GM12874 (cell line): ENCODE measurements around the gene TMEM198.

Experiments used
- TF ChIP-seq, protein P1 (sequence below): IDR thresholded peaks from 2 replicates; pipeline ENCODE4 v1.5.1; 2011; ENCODE audit warnings: low read depth, mild to moderate bottlenecking, control low read depth, low read length, moderate library complexity; ENCODE audit not compliant: insufficient read depth

Gene TMEM198

DNA sequence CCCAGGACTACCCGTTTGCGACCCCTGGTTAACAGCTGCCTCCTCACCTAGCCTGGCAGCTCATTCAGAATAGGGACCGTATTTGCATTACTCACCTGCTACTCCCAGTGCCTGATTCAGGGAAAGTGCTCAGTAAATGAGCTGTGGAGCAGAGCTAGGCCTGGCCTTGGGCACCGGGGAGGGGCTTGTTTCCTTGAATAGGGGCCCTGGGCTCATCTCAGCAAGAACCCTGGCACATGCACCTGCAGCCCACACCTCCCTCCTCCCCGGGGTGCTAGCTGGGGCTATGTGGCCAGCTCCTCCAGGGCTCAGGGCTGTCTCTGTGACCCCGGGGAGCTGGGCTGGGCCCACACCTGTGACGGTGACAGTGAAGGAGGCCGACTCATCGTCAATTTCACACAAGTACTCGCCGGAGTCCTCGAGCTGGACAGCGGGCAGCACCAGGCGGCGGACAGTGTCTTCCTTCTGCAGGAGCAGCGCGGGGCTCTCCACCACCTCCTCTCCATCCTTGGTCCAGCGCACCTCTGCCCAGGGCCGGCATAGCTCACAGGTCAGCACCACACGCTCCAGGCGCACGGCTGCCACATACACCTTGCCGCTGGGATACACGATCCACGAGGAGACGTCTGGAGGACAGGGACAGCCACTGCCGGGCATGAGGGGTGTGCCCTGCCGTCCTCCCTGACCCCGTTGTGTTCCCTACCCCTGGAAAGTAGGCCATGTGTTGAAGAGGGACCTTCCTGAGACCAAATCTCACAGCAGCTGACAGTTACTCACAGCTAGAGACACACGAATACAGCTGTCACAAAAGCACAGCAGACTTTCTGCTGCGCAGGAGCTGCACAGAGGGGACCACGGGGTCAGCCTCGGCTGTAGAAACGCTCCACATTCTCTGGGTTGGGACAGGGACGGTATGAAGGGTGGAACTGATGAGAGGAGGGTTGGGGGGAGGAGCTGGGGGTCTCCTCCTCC is 18.5 kb downstream of the TMEM198 start:
- TF ChIP-seq, protein P1, sequence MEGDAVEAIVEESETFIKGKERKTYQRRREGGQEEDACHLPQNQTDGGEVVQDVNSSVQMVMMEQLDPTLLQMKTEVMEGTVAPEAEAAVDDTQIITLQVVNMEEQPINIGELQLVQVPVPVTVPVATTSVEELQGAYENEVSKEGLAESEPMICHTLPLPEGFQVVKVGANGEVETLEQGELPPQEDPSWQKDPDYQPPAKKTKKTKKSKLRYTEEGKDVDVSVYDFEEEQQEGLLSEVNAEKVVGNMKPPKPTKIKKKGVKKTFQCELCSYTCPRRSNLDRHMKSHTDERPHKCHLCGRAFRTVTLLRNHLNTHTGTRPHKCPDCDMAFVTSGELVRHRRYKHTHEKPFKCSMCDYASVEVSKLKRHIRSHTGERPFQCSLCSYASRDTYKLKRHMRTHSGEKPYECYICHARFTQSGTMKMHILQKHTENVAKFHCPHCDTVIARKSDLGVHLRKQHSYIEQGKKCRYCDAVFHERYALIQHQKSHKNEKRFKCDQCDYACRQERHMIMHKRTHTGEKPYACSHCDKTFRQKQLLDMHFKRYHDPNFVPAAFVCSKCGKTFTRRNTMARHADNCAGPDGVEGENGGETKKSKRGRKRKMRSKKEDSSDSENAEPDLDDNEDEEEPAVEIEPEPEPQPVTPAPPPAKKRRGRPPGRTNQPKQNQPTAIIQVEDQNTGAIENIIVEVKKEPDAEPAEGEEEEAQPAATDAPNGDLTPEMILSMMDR, result no peak

DNA sequence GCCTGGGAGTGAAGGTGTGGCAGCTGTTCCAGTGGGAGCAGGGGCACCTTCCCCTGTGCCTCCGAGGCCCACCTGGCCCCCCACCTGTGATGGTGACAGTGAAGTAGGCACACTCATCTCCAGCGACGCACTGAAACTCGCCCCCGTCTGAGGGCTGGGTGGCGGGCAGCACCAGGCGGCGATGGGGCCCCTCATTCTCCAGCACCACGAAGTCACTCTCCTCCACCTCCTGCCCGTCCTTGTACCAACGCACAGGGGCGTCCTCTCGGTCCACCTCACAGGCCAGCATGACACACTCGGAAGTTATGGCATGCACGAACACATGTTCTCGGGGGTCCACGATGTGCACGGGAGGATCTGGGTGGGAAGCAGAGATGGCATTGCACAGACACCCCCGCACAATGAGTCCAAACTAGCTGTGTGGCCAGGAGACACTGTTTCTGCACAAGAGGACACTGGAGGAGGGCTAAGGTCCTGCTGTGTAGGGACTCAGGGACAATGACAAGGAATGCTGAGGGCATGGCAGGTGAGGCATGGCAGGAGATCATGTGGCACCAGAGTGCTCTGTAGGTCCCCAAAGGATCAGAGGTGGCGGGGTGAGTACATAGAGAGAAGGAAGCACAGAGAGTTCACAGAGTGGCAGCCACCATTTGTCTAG is 19.6 kb downstream of the TMEM198 start:
- TF ChIP-seq, protein P1, result no peak

DNA sequence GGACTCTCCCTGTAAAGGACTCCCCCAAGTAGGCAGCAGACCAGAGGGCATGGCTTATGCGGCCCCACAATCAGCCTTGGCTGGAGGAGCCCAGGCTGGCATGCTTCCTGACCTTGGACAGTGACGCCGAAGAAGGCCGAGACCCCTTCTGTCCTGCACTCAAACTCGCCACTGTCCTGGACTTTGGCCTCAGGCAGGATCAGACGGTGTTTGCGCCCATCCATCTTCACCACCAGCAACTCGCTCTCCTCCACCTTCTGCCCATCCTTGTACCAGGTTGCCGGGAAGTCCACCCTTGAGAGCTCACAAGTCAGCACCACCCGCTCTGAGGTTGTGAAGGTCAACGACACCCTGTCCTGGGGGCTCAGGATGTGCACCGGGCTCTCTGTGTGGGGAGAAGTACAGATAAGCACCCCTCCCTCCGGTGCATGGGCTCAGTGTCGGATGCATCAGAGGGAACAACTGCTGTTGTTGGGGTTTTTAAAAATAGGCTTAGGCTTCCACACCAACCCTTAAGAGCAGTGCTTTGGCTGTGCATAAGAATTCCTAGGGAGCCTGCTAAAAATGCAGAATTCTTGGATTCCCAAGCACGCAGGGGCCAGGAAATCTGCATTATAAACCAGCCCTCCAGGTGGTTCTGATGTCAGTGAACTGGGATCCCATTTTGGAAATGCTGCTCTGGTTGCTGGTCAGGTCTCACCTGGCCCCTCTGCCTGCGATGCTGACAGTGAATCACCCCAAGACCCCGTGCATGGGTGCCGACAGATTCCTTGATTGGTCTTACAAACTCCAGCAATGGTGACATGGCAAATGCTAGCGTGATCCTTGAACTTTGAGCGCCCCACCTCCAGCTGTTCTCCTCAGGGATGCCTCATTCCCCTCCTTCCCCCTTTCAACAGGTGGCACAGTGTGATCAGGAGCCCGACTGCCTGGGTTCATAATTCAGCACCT is 21.6 kb downstream of the TMEM198 start:
- TF ChIP-seq, protein P1, result no peak

DNA sequence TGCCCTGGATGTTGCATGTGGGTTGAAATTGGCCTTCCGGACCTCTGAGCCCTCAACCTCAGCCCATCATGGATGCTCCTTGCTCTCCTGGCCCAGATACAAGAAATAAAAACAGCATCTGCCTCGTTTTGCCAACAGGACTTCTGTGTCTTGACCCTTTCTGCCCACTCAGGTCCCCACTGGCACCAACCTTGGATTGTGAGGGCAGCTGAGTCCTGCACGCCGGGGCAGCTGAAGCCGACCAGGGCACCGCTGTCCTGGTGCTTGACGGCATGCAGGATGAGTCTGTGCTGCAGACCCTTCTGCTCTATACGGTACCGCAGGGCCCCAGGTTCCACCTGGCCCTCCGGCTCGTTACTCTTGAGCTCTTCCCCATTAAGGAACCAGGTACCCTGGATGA is 22.8 kb downstream of the TMEM198 start:
- TF ChIP-seq, protein P1, result no peak

DNA sequence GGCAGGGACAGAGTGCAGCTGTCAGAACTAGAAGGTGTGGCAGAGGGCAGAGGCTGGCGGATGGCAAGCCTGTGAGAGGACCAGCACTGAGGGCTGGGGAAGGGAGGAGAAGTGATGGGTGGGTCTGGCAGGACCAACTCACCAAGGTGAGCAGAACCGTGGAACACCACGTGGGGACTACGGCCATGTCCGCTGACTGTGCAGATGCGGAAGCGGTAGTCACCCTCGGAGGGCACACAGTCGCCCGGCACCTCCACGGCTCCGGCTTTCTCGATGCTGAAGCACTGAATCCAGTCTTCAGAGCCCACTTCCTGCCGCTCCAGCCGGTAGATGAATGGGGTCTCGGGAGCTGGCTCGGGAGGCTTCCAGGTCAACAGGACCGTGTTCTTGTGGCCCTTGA is 23.3 kb downstream of the TMEM198 start:
- TF ChIP-seq, protein P1, result no peak

DNA sequence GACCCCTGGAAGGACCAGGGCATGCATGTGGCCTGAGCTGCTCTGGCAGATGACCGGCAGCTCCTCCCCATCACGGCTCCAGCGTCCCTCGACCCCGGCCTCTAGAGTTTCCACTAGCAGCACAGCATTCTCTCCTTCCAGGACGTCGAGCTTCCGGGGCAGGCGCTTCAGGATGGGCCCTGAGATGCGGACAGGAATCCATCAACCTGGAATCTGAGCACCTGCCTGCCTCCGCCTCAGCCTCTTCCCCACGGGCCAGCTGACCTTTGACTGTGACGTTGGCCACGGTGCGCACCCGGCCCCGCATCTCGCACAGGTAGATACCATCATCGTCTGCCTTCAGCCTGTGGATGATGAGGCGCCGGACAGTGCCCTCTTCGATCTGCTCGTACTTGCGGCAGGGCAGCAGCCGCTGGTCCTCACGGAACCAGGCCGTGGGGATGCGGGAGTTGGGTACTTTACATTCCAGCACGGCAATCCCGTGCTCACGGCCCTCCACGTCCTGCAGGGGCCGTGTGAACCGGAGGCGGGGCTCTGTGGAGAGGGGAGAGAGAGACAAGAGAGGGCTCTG is 24.0 kb downstream of the TMEM198 start:
- TF ChIP-seq, protein P1, result no peak

DNA sequence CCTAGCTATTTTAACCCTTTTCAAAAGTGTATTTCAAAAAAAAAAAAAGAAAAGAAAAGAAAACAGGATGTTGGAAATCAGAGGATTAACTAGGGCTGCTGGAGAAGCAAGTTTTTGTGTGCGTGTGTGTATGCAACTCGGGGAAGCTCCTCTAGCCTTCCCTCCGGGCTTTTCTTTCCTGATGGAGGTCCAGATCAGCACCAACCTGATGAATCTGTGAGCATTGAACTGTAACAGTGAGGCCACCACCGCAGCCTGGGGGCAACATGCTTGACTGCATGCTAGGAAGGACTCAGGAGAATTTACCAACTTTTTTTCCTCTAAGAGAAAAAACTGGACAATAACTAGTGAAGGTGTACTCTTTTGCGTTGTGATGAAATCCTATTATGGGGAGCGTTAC is 25.2 kb downstream of the TMEM198 start:
- TF ChIP-seq, protein P1, result no peak
